Activated naive CD4-positive, alpha-beta T cell treated with Interleukin-2 at 50 U/mL for 16 hours (primary cell): ENCODE results near the gene SH2D3A.
A peak's percentile ranks its signal among the peaks of the same experiment; 100 is the strongest.

Experiments used
- DNase-seq: peaks from one replicate; pipeline ENCODE4 v3.0.0-alpha.2; 2020

The SH2D3A gene

GRCh38 chr19:6736917-6737283, 30.3 kb downstream of the SH2D3A start:
- DNase-seq, result no peak

GRCh38 chr19:6736169-6736916, 30.9 kb downstream of the SH2D3A start:
- DNase-seq, result peak; percentile 73

DNA sequence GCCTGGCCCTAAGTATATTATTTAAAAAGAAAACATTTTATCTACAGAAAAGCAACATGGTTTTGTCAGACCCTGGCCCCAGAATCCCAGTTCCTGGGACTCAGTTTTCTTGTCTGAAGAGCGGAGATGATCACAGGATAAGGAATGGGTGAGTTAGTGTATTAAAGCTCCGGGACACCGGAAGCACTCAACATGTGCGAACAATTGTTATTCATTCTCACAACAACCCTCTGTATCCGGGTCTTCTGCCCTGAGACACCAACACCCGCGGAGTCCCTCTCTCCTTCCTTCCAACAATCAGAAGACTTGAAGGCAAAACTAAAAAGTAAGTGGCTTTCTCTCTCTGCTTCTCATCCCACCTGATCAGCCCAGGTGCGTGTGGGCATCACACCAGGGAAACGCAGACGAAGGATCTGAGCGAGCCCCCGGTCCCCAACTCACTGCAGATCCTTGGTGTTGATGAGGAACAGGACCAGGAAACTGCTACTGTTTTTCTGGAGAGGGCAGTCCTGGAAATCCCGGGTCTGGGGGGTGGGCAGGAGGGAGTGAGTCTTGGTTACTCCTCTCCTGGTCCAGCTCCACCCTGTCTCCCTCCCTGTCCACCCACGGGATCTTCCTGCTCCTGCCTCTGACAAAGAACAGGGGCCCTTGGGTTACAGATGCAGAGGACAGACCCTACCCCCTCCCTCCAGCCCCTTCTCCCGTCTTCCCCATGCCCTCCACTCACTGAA, 31.9 kb downstream of the SH2D3A start:
- no peak for DNase-seq

GRCh38 chr19:6734096-6734696, 33.0 kb downstream of the SH2D3A start:
- no peak for DNase-seq

- DNase-seq, result no peak
Measured at GRCh38 chr19:6733338-6734095, 33.7 kb downstream of the SH2D3A start.

- no peak for DNase-seq
Measured at GRCh38 chr19:6732803-6733337, 34.4 kb downstream of the SH2D3A start.

DNA sequence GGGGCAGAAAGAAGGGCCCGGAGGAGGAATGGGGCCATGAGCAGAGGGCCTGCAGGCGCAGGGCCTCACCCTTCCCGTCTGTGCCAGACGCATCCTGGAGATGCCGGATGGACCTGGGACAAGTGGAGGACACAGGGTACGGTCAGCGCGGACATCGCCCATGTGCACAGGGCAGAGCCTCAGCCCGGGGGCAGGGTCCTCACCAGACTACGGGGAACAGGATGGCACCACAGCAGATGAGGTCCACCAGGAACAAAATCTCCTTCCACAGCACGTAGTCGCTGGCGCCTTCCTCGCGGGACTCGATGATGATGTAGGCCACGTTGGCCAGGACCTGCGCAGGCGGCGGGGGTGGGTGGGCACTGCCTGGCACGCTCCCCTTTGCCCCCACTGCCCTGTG, 35.4 kb downstream of the SH2D3A start:
- no peak for DNase-seq

DNA sequence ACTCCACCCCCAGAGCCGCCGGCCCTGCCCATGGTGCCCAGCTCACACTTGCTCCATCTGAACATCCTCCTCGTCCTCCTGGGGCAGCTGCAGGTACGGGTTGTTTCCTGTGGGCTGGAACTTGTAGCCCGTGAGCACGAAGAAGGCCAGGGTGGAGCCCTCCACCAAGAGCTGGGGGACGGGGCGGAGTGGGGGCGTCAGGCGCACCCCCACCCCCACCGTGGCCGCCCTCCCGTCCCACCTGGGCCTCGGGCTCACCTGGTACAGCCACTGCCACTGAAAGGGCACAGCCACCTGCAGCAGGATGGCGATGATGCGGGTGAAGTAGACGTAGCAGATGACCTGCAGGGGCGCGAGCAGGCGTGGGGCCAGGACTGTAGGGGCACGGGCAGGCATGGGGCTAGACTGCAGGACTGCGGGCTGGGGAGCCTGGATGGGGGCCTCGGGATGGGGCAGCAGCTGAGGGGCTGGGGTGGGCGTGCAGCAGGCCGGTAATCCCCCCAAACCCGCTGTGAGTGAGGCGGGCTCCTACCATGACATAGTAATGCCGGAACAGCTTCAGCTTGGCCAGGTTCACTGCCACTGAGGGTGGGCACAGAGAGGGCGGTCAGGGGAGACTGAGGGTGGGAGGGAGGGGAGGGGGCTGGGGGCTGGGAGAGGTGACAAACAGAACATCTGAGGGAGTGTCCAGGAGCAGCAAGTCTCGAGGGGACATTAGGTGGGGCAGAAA, 36.1 kb downstream of the SH2D3A start:
- no peak for DNase-seq

DNA sequence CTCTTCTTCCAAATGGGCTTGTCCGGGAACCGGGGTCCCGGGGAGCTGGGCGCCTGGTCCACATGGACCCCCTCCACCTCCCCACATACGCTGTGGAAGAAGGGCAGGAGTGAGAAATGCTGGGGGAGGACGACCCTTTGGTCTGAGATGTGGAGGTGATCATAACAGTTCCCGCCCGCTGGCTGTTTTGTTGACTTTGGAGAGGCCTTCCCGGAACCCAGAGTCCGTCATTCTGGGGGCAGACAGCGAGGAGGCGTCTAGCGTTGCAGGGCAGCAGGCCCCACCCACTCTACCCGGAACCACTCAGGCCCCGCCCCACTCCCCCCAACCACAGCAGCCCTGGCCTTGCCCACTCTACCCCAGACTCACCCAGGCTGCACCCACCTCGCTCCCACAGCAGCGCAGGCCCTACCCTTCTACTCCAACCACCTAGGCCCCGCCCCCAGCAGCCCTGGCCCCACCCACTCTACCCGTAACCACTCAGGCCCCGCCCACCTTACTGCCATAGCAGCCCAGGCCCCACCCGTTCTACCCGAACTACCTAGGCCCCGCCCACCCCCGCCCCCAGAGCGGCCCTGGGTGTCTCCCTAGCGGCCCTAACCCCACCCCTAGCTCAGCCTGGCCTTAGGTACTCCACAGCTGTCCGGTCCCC, 37.0 kb downstream of the SH2D3A start:
- DNase-seq, result peak; percentile 28

GRCh38 chr19:6729573-6730152, 37.6 kb downstream of the SH2D3A start:
- no peak for DNase-seq

- no peak for DNase-seq
Measured at GRCh38 chr19:6728346-6728745, 38.9 kb downstream of the SH2D3A start.

DNA sequence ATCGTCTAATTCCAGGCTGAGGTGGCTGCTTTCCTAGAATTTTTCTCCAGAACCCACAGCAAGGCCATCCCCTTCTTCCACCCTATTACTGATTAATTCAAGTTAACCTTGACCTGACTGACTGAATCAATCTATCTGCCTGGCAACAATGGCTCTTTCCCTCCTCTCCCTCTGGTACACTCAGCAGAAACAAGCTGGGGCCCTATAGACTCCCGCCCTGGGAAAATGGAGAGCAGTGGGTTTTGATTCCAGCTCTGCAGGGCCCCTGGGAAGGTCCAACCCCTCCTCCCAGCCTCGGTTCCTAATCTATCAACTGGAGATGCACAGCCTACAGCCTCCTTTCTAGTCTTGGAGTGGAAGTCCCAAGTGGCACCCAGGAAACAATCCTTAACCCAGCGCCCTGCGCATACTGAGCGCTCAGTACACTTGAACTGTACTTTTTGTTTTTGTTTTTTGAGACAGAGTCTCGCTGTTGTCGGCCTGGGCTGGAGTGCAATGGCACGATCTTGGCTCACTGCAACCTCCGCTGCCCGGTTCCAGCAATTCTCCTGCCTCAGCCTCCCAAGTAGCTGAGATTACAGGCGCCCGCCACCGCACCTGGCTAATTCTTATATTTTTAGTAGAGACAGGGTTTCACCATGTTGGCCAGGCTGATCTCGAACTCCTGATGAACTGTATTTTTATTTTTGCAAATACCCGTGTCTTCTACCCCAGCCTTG, 41.6 kb downstream of the SH2D3A start:
- DNase-seq, result no peak

DNA sequence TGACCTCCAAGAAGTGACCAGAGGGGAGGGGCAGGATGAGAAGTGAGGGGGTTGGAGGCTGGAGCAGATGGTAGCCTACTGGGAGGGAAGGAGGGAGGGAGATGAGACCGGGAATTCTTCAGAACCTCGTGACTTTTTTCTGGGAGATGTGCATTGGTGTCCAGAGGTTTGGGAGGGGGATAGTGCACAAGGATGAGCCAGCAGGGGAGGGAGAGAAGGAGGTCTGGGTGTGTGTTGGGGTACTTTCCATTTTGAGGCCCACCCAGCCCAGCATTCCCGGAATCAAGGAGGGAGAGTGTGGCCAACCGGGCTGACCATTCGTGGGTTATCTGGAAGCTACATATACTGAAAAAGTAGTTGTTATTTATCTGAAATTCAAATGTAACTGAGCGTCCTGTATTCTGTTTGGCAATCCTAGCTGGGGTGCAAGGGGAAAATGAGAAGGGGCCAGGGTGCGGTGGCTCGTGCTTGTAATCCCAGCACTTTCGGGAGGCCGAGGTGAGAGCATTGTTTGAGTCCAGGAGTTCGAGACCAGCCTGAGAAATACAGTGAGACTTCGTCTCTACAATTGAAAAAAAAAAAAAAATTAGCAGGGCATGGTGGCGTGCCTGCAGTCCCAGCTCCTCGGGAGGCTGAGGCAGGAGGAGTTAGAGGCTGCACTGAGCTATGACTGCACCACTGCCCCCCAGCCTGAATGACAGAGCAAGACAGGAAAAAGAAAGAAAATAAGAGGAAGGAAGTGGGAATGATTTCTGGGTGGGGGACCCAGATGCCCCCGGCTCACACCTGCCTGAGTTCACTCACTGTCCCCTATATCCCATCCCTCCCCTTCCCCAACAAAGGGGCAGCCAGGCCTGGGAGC, 42.4 kb downstream of the SH2D3A start:
- no peak for DNase-seq

- no peak for DNase-seq
Measured at GRCh38 chr19:6723738-6724137, 43.5 kb downstream of the SH2D3A start.

- no peak for DNase-seq
Measured at GRCh38 chr19:6723108-6723618, 44.1 kb downstream of the SH2D3A start.

DNA sequence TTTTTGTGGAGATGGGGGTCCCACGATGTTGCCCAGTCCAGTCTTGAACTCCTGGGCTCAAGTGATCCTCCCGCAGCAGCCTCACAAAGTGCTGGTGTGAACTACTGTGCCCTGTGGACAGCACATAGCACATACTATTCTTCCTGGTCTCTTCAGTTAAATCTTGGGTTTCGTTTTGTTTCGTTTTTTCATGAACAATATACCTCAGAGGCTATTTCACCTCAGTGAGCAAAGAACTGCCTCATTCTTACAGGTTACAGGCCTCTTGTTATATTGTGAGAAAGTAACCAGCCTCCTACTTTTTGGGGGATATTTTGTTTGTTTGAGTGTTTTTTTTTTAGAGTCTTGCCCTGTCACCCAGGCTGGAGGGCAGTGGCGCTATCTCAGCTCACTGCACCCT, 45.5 kb downstream of the SH2D3A start:
- no peak for DNase-seq

DNA sequence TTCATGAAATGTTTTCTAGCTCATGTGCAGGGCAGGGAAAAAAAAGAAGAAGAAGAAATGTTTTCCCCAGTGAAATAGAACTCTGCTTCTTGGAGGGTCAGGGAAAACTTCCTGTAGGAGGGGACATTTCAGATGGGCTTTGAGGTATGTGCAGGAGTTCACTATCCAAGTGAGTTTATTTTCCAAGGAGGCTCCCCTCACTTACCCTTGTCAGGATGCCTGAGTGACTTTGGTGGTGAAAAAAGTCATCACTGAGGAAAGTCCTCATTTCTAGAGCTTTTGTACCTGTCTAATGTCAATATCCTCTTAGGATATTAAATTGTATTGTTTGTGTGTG, 46.1 kb downstream of the SH2D3A start:
- no peak for DNase-seq

- DNase-seq, result no peak
Measured at GRCh38 chr19:6720369-6721137, 46.7 kb downstream of the SH2D3A start, which contains the start of gene C3. C3 (minus strand) TSS chr19:6720650; CDS start chr19:6720589, 61 bp downstream.

DNA sequence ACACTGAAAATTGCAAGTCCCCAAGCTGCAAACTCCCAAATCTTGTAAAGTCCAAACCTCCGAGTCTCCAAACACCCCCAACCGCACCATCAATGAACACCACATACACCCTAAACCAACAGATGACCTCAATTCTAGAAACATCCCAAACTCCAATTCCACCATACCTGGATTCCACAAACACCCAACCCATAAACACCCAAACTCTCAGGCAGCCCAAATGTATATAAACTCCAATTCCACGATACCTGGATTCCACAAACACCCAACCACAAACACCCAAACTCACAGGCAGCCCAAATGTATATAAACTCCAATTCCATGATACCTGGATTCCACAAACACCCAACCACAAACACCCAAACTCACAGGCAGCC, 47.3 kb downstream of the SH2D3A start:
- DNase-seq, result no peak
